PC-9 (cell line): ENCODE results near the gene FIGN. TPM values are rescaled to one million over a fixed set of nuclear protein-coding genes. Genes with fewer than 3 reads are reported as not detected.

Experiments
- BruUV-seq: library from RNA; stranded (reverse); fragments of 400-500 nt; replicated peaks from 2 replicates; lab custom pipeline; 2021; lab: Mats Ljungman, UMichigan
- CTCF ChIA-PET: fragments of 300-600 bp; sonication (Branson Sonifier 250); formaldehyde crosslinking; loops from one replicate; lab custom pipeline; 2022; ENCODE audit warnings: antibody characterized with exemption; lab: Charles Lee
- POLR2A ChIA-PET: fragments of 300-600 bp; sonication (Branson Sonifier 250); formaldehyde crosslinking; loops from one replicate; lab custom pipeline; 2022; ENCODE audit warnings: antibody characterized with exemption; ENCODE audit not compliant: unreplicated experiment; lab: Charles Lee
- DNase-seq, 2 experiments: peaks; one replicate each; pipeline versions ENCODE4 v3.0.0 to v3.0.0-alpha.2; 2015 to 2022; ENCODE audit warnings: mixed read lengths in 1 of 2
- H2AFZ ChIP-seq: fragments of 200-600 bp; sonication (generic); 2 replicates; pipeline ENCODE4 v1.8.1; 2017; ENCODE audit warnings: antibody characterized with exemption
- H3F3A ChIP-seq: fragments of 200-600 bp; sonication (generic); 2 replicates; pipeline ENCODE4 v1.8.1; 2017; ENCODE audit warnings: antibody characterized with exemption, mild to moderate bottlenecking, low read depth; ENCODE audit not compliant: insufficient read depth
- H3K27ac ChIP-seq: fragments of 200-600 bp; sonication (generic); 2 replicates; pipeline ENCODE4 v1.6.1; 2016; ENCODE audit warnings: mixed run types
- H3K27me3 ChIP-seq: fragments of 200-600 bp; sonication (generic); 2 replicates; pipeline ENCODE4 v1.6.1; 2016; ENCODE audit warnings: low read depth, mixed run types; ENCODE audit not compliant: insufficient read depth
- H3K36me3 ChIP-seq: fragments of 200-600 bp; sonication (generic); 2 replicates; pipeline ENCODE4 v1.6.1; 2016; ENCODE audit warnings: low read depth, mixed run types
- H3K4me1 ChIP-seq: fragments of 200-600 bp; sonication (generic); replicated peaks from 2 replicates; pipeline ENCODE4 v1.6.1; 2016; ENCODE audit warnings: mixed run types; ENCODE audit not compliant: insufficient read depth
- H3K4me2 ChIP-seq: fragments of 200-600 bp; sonication (generic); 2 replicates; pipeline ENCODE4 v1.6.1; 2017; ENCODE audit warnings: mixed run types
- H3K4me3 ChIP-seq: fragments of 200-600 bp; sonication (generic); 2 replicates; pipeline ENCODE4 v1.6.1; 2016; ENCODE audit warnings: mixed run types
- H3K79me2 ChIP-seq: fragments of 200-600 bp; sonication (generic); 2 replicates; pipeline ENCODE4 v1.6.1; 2017; ENCODE audit warnings: low read depth, mixed run types
- H3K9me2 ChIP-seq: fragments of 200-600 bp; sonication (generic); 2 replicates; pipeline ENCODE4 v1.8.1; 2017; ENCODE audit warnings: mild to moderate bottlenecking; ENCODE audit not compliant: insufficient read depth
- H3K9me3 ChIP-seq: fragments of 200-600 bp; sonication (generic); 2 replicates; pipeline ENCODE4 v1.8.1; 2016; ENCODE audit warnings: low read depth; ENCODE audit not compliant: insufficient read depth
- H4K20me1 ChIP-seq: fragments of 200-600 bp; sonication (generic); 2 replicates; pipeline ENCODE4 v1.8.1; 2017; ENCODE audit not compliant: insufficient read depth
- CTCF ChIP-seq: fragments of 200-600 bp; sonication (generic); conservative IDR thresholded peaks from 2 replicates; pipeline ENCODE4 v1.6.1; 2017; ENCODE audit warnings: mixed run types, antibody characterized with exemption, mild to moderate bottlenecking, moderate library complexity
- EZH2 ChIP-seq: fragments of 200-600 bp; sonication (generic); IDR thresholded peaks from 2 replicates; pipeline ENCODE4 v1.8.0; 2017; ENCODE audit warnings: antibody characterized with exemption, low read depth
- intact Hi-C: fragments of 100-400 bp; cut with micrococcal nuclease; formaldehyde crosslinking; loops from one replicate; pipeline ENCODE4 v1.10.0; 2022; ENCODE audit not compliant: unreplicated experiment
- total RNA-seq: library from RNA; stranded (reverse); gene quantifications from 2 replicates; pipeline ENCODE4 v1.2.3, GENCODE V29; 2021

FIGN gene
- total RNA-seq, 1 experiment from 2014 or later: 7.4 TPM

- no TSS peak for BruUV-seq
- Histone ChIP-seq H3K27ac (no peak overlapping the region), H3K79me2 (no peaks in the 10 kb centered on the region), H3K27me3 (no peaks in the 10 kb centered on the region), H3K4me1 (no peaks in the 10 kb centered on the region), H3K4me3 (no peak overlapping the region), H3K9me2 (no peaks in the 10 kb centered on the region), H3K36me3 (no peaks in the 10 kb centered on the region), H4K20me1 (no peaks in the 10 kb centered on the region), H3K9me3 (no peaks in the 10 kb centered on the region), H3F3A (no peaks in the 10 kb centered on the region), H3K4me2 (no peak overlapping the region), H2AFZ (no peak overlapping the region)
- ChIA-PET CTCF (interaction anchor here (0.6 kb wide), 1 partner anchor 431 kb away, joined by 3 read pairs; no protein-coding TSS in a partner anchor), POLR2A (no interaction called here)
- intact Hi-C loops: no loop called here
- no peak for TF ChIP-seq CTCF
- TF ChIP-seq EZH2: no peak
- DNase-seq: no peak
Measured at GRCh38 chr2:163698857-163699256, 37.0 kb downstream of the FIGN start.

- no peak overlapping the region for H3K27ac ChIP-seq
- H3K9me3 ChIP-seq: no peaks in the 10 kb centered on the region
- no peaks in the 10 kb centered on the region for H3K27me3 ChIP-seq
- H3F3A ChIP-seq: no peaks in the 10 kb centered on the region
- H3K79me2 ChIP-seq: no peaks in the 10 kb centered on the region
- H3K9me2 ChIP-seq: no peaks in the 10 kb centered on the region
- no peak overlapping the region for H2AFZ ChIP-seq
- no peak overlapping the region for H3K4me2 ChIP-seq
- H3K36me3 ChIP-seq: no peaks in the 10 kb centered on the region
- CTCF ChIA-PET: no interaction called here
- no peaks in the 10 kb centered on the region for H3K4me1 ChIP-seq
- no peak for DNase-seq
- no peak for TF ChIP-seq EZH2
- no peak for TF ChIP-seq CTCF
- H3K4me3 ChIP-seq: no peak overlapping the region
- BruUV-seq: no TSS peak
- H4K20me1 ChIP-seq: no peaks in the 10 kb centered on the region
- POLR2A ChIA-PET: no interaction called here
- intact Hi-C loops: no loop called here
Measured at GRCh38 chr2:163697846-163698637, 37.8 kb downstream of the FIGN start.

GRCh38 chr2:163697429-163697828 lies 38.4 kb downstream of the FIGN start:
- BruUV-seq: no TSS peak
- Histone ChIP-seq H3K36me3 (no peaks in the 10 kb centered on the region), H2AFZ (no peak overlapping the region), H3K4me1 (no peaks in the 10 kb centered on the region), H4K20me1 (no peaks in the 10 kb centered on the region), H3K4me2 (no peak overlapping the region), H3K27me3 (no peaks in the 10 kb centered on the region), H3K9me3 (no peaks in the 10 kb centered on the region), H3K27ac (no peak overlapping the region), H3F3A (no peaks in the 10 kb centered on the region), H3K79me2 (no peaks in the 10 kb centered on the region), H3K4me3 (no peak overlapping the region), H3K9me2 (no peaks in the 10 kb centered on the region)
- ChIA-PET POLR2A (no interaction called here), CTCF (no interaction called here)
- DNase-seq: no peak
- intact Hi-C loops: no loop called here
- no peak for TF ChIP-seq CTCF
- TF ChIP-seq EZH2: no peak
